ENCODE measurements around the gene CXCL16.

CXCL16 gene

GRCh38 chr17:4785311-4786105, 45.8 kb upstream of the CXCL16 start:
- no peak overlapping the region for H3K4me3 ChIP-seq (ENCODE audit: low read length)
- TF ChIP-seq CTCF (IDR thresholded peaks at IDR 0.05; ENCODE audit: insufficient read depth, low read depth, low read length, missing control alignments) = no peak
- DNase-seq (ENCODE audit: low read depth) = no peak

GRCh38 chr17:4782652-4783051, 42.9 kb upstream of the CXCL16 start:
- DNase-seq (ENCODE audit: low read depth) = no peak
- TF ChIP-seq CTCF (IDR thresholded peaks at IDR 0.05; ENCODE audit: insufficient read depth, low read depth, low read length, missing control alignments) = no peak
- no peak overlapping the region for H3K4me3 ChIP-seq (ENCODE audit: low read length)

- H3K4me3 ChIP-seq (ENCODE audit: low read length) = no peak overlapping the region
- no peak for TF ChIP-seq CTCF (IDR thresholded peaks at IDR 0.05; ENCODE audit: insufficient read depth, low read depth, low read length, missing control alignments)
These were observed 40.7 kb upstream of the CXCL16 start for GRCh38 chr17:4780325-4780955.

DNA sequence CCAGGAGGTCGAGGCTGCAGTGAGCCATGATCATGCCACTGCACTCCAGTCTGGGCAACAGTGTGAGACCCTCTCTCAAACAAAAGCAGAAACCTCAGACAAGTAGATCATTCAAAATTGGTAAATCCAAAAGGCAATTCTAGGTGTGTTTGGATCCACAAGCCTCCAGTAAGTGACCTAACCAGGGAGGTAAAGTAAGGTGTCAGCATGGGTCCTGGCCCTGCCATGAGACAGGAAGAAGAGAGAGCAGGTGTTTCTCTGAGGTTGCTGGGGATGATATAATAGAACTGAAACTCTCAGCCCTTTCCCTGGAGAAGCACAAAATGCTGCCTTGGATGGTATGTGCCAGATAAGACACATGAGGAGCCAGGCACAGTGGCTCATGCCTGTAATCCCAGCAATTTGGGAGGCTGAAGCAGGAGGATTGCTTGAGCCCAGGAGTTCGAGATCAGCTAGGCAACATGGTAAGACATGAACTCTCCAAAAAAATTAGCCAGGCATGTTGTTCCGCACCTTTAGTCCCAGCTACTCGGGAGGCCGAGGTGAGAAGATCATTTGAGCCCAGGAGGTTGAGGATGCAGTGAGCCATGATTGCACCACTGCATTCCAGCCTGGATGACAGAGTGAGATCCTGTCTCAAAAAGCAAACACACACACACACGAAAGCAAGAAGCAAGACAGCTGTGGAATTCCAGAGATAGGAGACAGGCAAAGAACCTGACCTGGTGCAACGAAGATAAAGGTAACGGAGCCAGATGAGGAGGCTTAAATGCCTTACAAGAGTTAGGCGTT, 38.4 kb upstream of the CXCL16 start:
- DNase-seq (ENCODE audit: low read depth) = peak; percentile 35
- no peak for TF ChIP-seq CTCF (IDR thresholded peaks at IDR 0.05; ENCODE audit: insufficient read depth, low read depth, low read length, missing control alignments)
- H3K4me3 ChIP-seq (ENCODE audit: low read length) = no peak overlapping the region

More at GRCh38 chr17:4780325-4780955, 40.7 kb upstream of the CXCL16 start:
- DNase-seq (ENCODE audit: low read depth) = no peak

- DNase-seq (ENCODE audit: low read depth) = no peak
These were observed 32.5 kb upstream of the CXCL16 start for GRCh38 chr17:4772235-4772613.

More at GRCh38 chr17:4772235-4772613, 32.5 kb upstream of the CXCL16 start:
- TF ChIP-seq CTCF (IDR thresholded peaks at IDR 0.05; ENCODE audit: insufficient read depth, low read depth, low read length, missing control alignments) = no peak
- H3K4me3 ChIP-seq (ENCODE audit: low read length) = no peak overlapping the region

Measured in epithelial cell of esophagus (primary cell).